Liver (tissue), 9 donors: ENCODE data around the gene DENND1C. TPM values are rescaled to one million over a fixed set of nuclear protein-coding genes. Genes with fewer than 3 reads are reported as not detected.

ENCODE experiments used
- DNase-seq: peaks from one replicate; pipeline ENCODE4 v3.0.0-alpha.2; 2017; ENCODE audit warnings: low spot score
- H3K27ac ChIP-seq, 2 donors: one replicate each; pipeline ENCODE4 v1.7.0; 2013; ENCODE audit warnings: inconsistent platforms in 2 of 2, low read length in 2 of 2, control low read depth in 1 of 2, low read depth in 1 of 2, mild to moderate bottlenecking in 1 of 2
- H3K27me3 ChIP-seq, 4 donors: one replicate each; pipeline versions ENCODE4 v1.6.1 to v1.7.0; 2013; ENCODE audit warnings: low read length in 3 of 4, inconsistent platforms in 1 of 4, mild to moderate bottlenecking in 1 of 4, moderate library complexity in 1 of 4; ENCODE audit not compliant: control insufficient read depth in 4 of 4, insufficient read depth in 4 of 4
- H3K36me3 ChIP-seq, 4 donors: one replicate each; pipeline versions ENCODE4 v1.6.1 to v1.7.0; 2013; ENCODE audit warnings: low read length in 3 of 4, mild to moderate bottlenecking in 3 of 4, low read depth in 1 of 4, moderate library complexity in 1 of 4; ENCODE audit not compliant: control insufficient read depth in 4 of 4, insufficient read depth in 3 of 4
- H3K4me1 ChIP-seq, 4 donors: one replicate each; pipeline versions ENCODE4 v1.6.1 to v1.7.0; 2013; ENCODE audit warnings: low read length in 3 of 4, mild to moderate bottlenecking in 3 of 4, moderate library complexity in 1 of 4; ENCODE audit not compliant: control insufficient read depth in 4 of 4, insufficient read depth in 4 of 4
- H3K4me3 ChIP-seq, 3 donors: one replicate each; pipeline versions ENCODE4 v1.6.1 to v1.7.0; 2013; ENCODE audit warnings: low read length in 3 of 3, control low read depth in 1 of 3, low read depth in 1 of 3, mild to moderate bottlenecking in 1 of 3
- H3K9ac ChIP-seq, 2 donors: one replicate each; pipeline ENCODE4 v1.7.0; 2013; ENCODE audit warnings: low read length in 2 of 2, mild to moderate bottlenecking in 2 of 2, moderate library complexity in 2 of 2, control low read depth in 1 of 2, low read depth in 1 of 2
- H3K9me3 ChIP-seq, 4 donors: one replicate each; pipeline versions ENCODE4 v1.6.1 to v1.7.0; 2013; ENCODE audit warnings: low read length in 3 of 4; ENCODE audit not compliant: control insufficient read depth in 4 of 4
- FOXA1 ChIP-seq: IDR thresholded peaks from 2 replicates; pipeline ENCODE4 v1.6.1; 2016; ENCODE audit warnings: antibody characterized with exemption
- FOXA2 ChIP-seq: IDR thresholded peaks from 2 replicates; pipeline ENCODE4 v1.6.1; 2016; ENCODE audit warnings: antibody characterized with exemption
- GABPA ChIP-seq, 2 donors: IDR thresholded peaks in 1 of 2; conservative IDR thresholded peaks in 1 of 2; 2 replicates each; pipeline ENCODE4 v1.6.1; 2016; ENCODE audit warnings: antibody characterized with exemption in 2 of 2, mild to moderate bottlenecking in 1 of 2, moderate library complexity in 1 of 2
- HNF4A ChIP-seq, 2 donors: conservative IDR thresholded peaks; 2 replicates each; pipeline ENCODE4 v1.6.1; 2016; ENCODE audit warnings: antibody characterized with exemption in 2 of 2, mild to moderate bottlenecking in 2 of 2
- HNF4G ChIP-seq: IDR thresholded peaks from 2 replicates; pipeline ENCODE4 v1.6.1; 2016; ENCODE audit warnings: antibody characterized with exemption
- JUND ChIP-seq, 2 donors: IDR thresholded peaks; 2 replicates each; pipeline ENCODE4 v1.6.1; 2016; ENCODE audit warnings: antibody characterized with exemption in 2 of 2
- NR2F2 ChIP-seq: IDR thresholded peaks from 2 replicates; pipeline ENCODE4 v1.6.1; 2016; ENCODE audit warnings: antibody characterized with exemption
- RAD21 ChIP-seq, 2 donors: IDR thresholded peaks; 2 replicates each; pipeline ENCODE4 v1.6.1; 2016; ENCODE audit warnings: antibody characterized with exemption in 2 of 2, mild to moderate bottlenecking in 2 of 2
- RXRA ChIP-seq, 2 donors: IDR thresholded peaks; 2 replicates each; pipeline ENCODE4 v1.6.1; 2017 to 2018; ENCODE audit warnings: antibody characterized with exemption in 2 of 2, mild to moderate bottlenecking in 1 of 2
- SP1 ChIP-seq: IDR thresholded peaks from 2 replicates; pipeline ENCODE4 v1.6.1; 2018; ENCODE audit warnings: antibody characterized with exemption, mild to moderate bottlenecking
- TAF1 ChIP-seq: conservative IDR thresholded peaks from 2 replicates; pipeline ENCODE4 v1.6.1; 2016; ENCODE audit warnings: antibody characterized with exemption, mild to moderate bottlenecking
- YY1 ChIP-seq: IDR thresholded peaks from 2 replicates; pipeline ENCODE4 v1.6.1; 2016; ENCODE audit warnings: antibody characterized with exemption, mild to moderate bottlenecking
- WGBS: extraction: QIAGEN DNeasy Blood & Tissue Kit; methylation state at CpG from one replicate; pipeline ENCODE4 v1.1.7; 2013; 5-methylcytosine and 5-hydroxymethylcytosine counted together
- polyA plus RNA-seq, 2 donors: library from polyadenylated mRNA; stranded (reverse) in 1 of 2; unstranded in 1 of 2; fragments of 200-250 nt in 1 of 2; fragments of >200 nt in 1 of 2; fragmentation: Nextera tagmentation in 1 of 2; extraction: Ambion mirVana in 1 of 2; gene quantifications; one replicate each; pipeline versions ENCODE4 v1.2.1 to v1.2.3, GENCODE V29; 2013 to 2015
- total RNA-seq, 2 donors: library from RNA; depleted of rRNA; stranded (reverse); fragments of >200 nt; gene quantifications; one replicate each; pipeline ENCODE4 v1.2.3, GENCODE V29; 2014
- TF ChIP-seq, protein P1 (sequence below): IDR thresholded peaks from 2 replicates; pipeline ENCODE4 v1.6.1; 2016; ENCODE audit warnings: antibody characterized with exemption
- TF ChIP-seq, protein P2 (sequence below): IDR thresholded peaks from 2 replicates; pipeline ENCODE4 v1.6.1; 2016; ENCODE audit warnings: antibody characterized with exemption
- TF ChIP-seq, protein P3 (sequence below): IDR thresholded peaks from 2 replicates; pipeline ENCODE4 v1.6.1; 2016; ENCODE audit warnings: antibody characterized with exemption
- TF ChIP-seq, protein P4 (sequence below): fragments of 150-350 bp; IDR thresholded peaks from 2 replicates; pipeline ENCODE4 v1.5.1; 2017; ENCODE audit warnings: improper control_type of control experiment, low read depth, low read length; ENCODE audit not compliant: missing input control
- donor health status: healthy.
- donor health status: healthy.
- donor health status: healthy.
- donor health status: healthy.
- donor health status: healthy.

DENND1C gene
- total and polyA plus RNA-seq, 4 donors, result 0.99 to 1.5 (median 1.2) TPM

DNA sequence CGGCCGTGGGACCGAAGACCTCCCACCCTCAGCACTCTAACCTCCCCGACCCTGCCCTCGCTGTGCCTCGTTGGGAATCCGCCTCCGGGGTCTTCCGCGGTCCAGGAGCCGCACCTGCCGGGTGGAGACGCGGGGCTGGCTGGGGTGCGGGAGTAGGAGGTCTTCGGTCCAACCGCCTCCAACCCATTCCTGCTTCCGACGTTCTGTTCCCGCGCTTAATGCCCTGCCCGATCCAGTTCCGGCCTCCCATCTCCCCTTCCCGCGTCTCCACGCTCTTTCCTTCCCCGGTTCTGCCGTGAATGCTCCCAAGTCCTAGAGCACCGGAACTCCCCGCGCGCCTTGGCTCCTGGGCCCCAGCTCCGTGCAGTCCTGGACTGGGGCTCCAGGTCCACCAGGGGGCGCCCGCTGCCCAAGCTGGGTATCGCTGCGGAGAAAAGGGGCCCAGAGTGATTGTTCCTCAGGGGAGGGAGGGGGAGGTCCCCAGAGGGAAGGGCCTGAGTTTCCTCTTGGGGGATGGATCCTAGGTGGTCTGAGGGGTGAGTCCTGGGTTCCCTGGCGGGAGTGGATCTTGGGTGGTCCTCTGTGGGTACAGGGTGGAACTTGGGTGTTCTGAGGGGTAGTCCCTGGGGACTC, 35.2 kb upstream of the DENND1C start:
- H3K9ac ChIP-seq, result peak overlapping the region in 1 of 2 donors; percentile 60
- TF ChIP-seq RAD21 (IDR thresholded peaks at IDR 0.05) (peak; percentile 92 to 97), HNF4A (conservative IDR thresholded peaks at IDR 0.05) (peak in 1 of 2 donors; percentile 10), SP1 (no peak), RXRA (IDR thresholded peaks at IDR 0.05) (no peak), FOXA2 (no peak), YY1 (no peak), HNF4G (no peak)
- TF ChIP-seq, protein P1, sequence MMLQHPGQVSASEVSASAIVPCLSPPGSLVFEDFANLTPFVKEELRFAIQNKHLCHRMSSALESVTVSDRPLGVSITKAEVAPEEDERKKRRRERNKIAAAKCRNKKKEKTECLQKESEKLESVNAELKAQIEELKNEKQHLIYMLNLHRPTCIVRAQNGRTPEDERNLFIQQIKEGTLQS, result no peak
- TF ChIP-seq, protein P2, sequence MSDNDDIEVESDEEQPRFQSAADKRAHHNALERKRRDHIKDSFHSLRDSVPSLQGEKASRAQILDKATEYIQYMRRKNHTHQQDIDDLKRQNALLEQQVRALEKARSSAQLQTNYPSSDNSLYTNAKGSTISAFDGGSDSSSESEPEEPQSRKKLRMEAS, result no peak
- TF ChIP-seq, protein P3, sequence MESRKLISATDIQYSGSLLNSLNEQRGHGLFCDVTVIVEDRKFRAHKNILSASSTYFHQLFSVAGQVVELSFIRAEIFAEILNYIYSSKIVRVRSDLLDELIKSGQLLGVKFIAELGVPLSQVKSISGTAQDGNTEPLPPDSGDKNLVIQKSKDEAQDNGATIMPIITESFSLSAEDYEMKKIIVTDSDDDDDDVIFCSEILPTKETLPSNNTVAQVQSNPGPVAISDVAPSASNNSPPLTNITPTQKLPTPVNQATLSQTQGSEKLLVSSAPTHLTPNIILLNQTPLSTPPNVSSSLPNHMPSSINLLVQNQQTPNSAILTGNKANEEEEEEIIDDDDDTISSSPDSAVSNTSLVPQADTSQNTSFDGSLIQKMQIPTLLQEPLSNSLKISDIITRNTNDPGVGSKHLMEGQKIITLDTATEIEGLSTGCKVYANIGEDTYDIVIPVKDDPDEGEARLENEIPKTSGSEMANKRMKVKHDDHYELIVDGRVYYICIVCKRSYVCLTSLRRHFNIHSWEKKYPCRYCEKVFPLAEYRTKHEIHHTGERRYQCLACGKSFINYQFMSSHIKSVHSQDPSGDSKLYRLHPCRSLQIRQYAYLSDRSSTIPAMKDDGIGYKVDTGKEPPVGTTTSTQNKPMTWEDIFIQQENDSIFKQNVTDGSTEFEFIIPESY, result no peak
- TF ChIP-seq, protein P4, sequence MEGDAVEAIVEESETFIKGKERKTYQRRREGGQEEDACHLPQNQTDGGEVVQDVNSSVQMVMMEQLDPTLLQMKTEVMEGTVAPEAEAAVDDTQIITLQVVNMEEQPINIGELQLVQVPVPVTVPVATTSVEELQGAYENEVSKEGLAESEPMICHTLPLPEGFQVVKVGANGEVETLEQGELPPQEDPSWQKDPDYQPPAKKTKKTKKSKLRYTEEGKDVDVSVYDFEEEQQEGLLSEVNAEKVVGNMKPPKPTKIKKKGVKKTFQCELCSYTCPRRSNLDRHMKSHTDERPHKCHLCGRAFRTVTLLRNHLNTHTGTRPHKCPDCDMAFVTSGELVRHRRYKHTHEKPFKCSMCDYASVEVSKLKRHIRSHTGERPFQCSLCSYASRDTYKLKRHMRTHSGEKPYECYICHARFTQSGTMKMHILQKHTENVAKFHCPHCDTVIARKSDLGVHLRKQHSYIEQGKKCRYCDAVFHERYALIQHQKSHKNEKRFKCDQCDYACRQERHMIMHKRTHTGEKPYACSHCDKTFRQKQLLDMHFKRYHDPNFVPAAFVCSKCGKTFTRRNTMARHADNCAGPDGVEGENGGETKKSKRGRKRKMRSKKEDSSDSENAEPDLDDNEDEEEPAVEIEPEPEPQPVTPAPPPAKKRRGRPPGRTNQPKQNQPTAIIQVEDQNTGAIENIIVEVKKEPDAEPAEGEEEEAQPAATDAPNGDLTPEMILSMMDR, result peak; percentile 90
- peak; percentile 91 for DNase-seq
- peak overlapping the region; percentile 33 to 77 (median 52) for H3K4me3 ChIP-seq
- H3K9me3 ChIP-seq, result no peaks in the 10 kb centered on the region
- WGBS, result 2% methylated on average over 38 of the region's 38 CpGs
- H3K36me3 ChIP-seq, result no peaks in the 10 kb centered on the region
- no peaks in the 10 kb centered on the region for H3K27me3 ChIP-seq
- H3K27ac ChIP-seq, result peak overlapping the region; percentile 16 to 38
- H3K4me1 ChIP-seq, result peaks cover 0 to 8% (median 6%) of the 10 kb centered on the region in 4 donors

DNA sequence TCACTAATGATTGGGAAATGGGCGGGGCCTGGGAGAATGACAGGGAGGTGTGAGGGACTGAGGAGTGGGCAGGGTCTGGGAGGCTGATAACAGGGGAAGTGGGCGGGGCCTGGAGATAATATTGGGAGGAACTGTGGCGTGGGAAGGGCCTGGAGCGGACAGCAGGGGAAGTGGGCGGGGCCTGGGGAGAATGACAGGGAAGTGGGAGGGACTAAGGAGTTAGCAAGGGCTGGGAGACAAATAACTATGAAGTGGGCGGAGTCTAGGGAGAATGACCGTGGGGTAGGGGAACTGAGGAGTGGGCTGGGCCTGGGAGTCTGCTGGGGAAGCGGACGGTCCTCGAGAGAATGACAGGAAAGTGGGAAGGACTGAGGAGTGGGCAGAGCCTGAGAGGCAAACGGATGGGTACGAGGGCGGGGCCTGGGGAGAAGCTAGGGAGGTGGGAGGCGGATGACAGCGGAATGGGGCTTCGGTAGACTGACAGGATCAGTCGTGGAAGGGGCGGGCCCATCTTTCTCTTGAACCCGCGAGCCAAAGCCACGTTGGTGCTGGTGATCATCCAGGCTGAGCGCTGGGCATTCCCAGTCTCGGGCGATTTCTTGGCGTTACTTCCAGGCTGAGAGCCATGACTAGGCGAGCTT, 34.6 kb upstream of the DENND1C start:
- Histone ChIP-seq H3K9me3 (no peaks in the 10 kb centered on the region), H3K27ac (peak overlapping the region; percentile 16 to 38), H3K27me3 (no peaks in the 10 kb centered on the region), H3K36me3 (no peaks in the 10 kb centered on the region), H3K9ac (peak overlapping the region in 1 of 2 donors; percentile 60), H3K4me3 (peak overlapping the region; percentile 33 to 52 (median 46)), H3K4me1 (peaks cover 0 to 8% (median 6%) of the 10 kb centered on the region in 4 donors)
- WGBS, result 5% methylated on average over 26 of the region's 26 CpGs
- DNase-seq, result peak; percentile 85
- TF ChIP-seq, protein P4, result no peak
- no peak for TF ChIP-seq FOXA1
- peak in 1 of 2 donors; percentile 24 for TF ChIP-seq RXRA (IDR thresholded peaks at IDR 0.05)
- no peak for TF ChIP-seq NR2F2
- no peak for TF ChIP-seq YY1
- no peak for TF ChIP-seq JUND (IDR thresholded peaks at IDR 0.05)
- TF ChIP-seq, protein P3, result no peak
- TF ChIP-seq SP1, result peak; percentile 86
- no peak for TF ChIP-seq FOXA2
- peak in 1 of 2 donors; percentile 6 for TF ChIP-seq HNF4A (conservative IDR thresholded peaks at IDR 0.05)
- peak in 1 of 2 donors; percentile 14 for TF ChIP-seq GABPA (IDR thresholded peaks at IDR 0.05 in 1 of 2, conservative IDR thresholded peaks at IDR 0.05 in 1 of 2)
- TF ChIP-seq TAF1, result no peak
- TF ChIP-seq, protein P2, result no peak
- TF ChIP-seq, protein P1, result no peak
